B cell (primary cell): ENCODE data around the gene FOXN4. TPM values are rescaled to one million over a fixed set of nuclear protein-coding genes. Genes with fewer than 3 reads are reported as not detected.

Experiments used
- ATAC-seq: fragments of 200-7000 bp; cut with Tn5 transposase; one replicate; pipeline ENCODE4 v1.10.0; 2021; ENCODE audit warnings: low read depth, mild to moderate bottlenecking, moderate number of reproducible peaks, moderate library complexity
- CTCF ChIA-PET: fragments of 350-600 bp; sonication (Branson Sonifier 250); formaldehyde crosslinking; loops from one replicate; lab custom pipeline; 2021; ENCODE audit warnings: antibody characterized with exemption, inconsistent platforms; lab: Charles Lee
- POLR2A ChIA-PET: fragments of 350-600 bp; sonication (Branson Sonifier 250); formaldehyde crosslinking; loops from one replicate; lab custom pipeline; 2021; ENCODE audit warnings: antibody characterized with exemption; lab: Charles Lee
- DNase-seq: peaks from one replicate; pipeline ENCODE4 v3.0.0; 2013
- H2AFZ ChIP-seq: 2 replicates; pipeline ENCODE4 v1.6.1; 2012; ENCODE audit warnings: mild to moderate bottlenecking, low read depth, low read length; ENCODE audit not compliant: insufficient read depth, poor library complexity, severe bottlenecking
- H3K27ac ChIP-seq, 2 donors: 1 replicate in 1 of 2; 2 replicates in 1 of 2; pipeline ENCODE4 v1.5.1; 2012 to 2013; ENCODE audit warnings: low read length in 2 of 2, mild to moderate bottlenecking in 2 of 2, moderate library complexity in 1 of 2
- H3K27me3 ChIP-seq, 4 experiments: fragments of 200-600 bp in 1 of 4; sonication (generic) in 1 of 4; replicated peaks in 1 of 4; 1 replicate in 2 of 4; 2 replicates in 2 of 4; pipeline versions ENCODE4 v1.6.1 to v1.7.0; 2013 to 2016; ENCODE audit warnings: low read length in 3 of 4, mild to moderate bottlenecking in 2 of 4, mixed read lengths in 1 of 4, moderate library complexity in 1 of 4; ENCODE audit not compliant: insufficient read depth in 4 of 4, control insufficient read depth in 3 of 4; ENCODE audit errors: control extremely low read depth in 1 of 4
- H3K36me3 ChIP-seq, 2 experiments: replicated peaks in 1 of 2; 1 replicate in 1 of 2; 2 replicates in 1 of 2; pipeline versions ENCODE4 v1.6.1 to v1.7.1; 2013; ENCODE audit warnings: low read length in 1 of 2; ENCODE audit not compliant: insufficient read depth in 2 of 2, control insufficient read depth in 1 of 2; ENCODE audit errors: control extremely low read depth in 1 of 2, extremely low read depth in 1 of 2
- H3K4me1 ChIP-seq, 2 donors: fragments of 200-600 bp in 1 of 2; sonication (generic) in 1 of 2; 1 replicate in 1 of 2; 2 replicates in 1 of 2; pipeline versions ENCODE4 v1.5.1 to v1.6.1; 2013 to 2017; ENCODE audit warnings: low read length in 2 of 2; ENCODE audit not compliant: control insufficient read depth in 2 of 2, insufficient read depth in 2 of 2
- H3K4me2 ChIP-seq: replicated peaks from 2 replicates; pipeline ENCODE3; 2012; ENCODE audit warnings: mild to moderate bottlenecking, low read depth, low read length; ENCODE audit not compliant: poor library complexity, severe bottlenecking
- H3K4me3 ChIP-seq, 5 experiments: fragments of 200-600 bp in 1 of 5; sonication (generic) in 1 of 5; 1 replicate in 3 of 5; 2 replicates in 2 of 5; pipeline versions ENCODE4 v1.5.1 to v1.7.0; 2011 to 2016; ENCODE audit warnings: low read length in 4 of 5, mild to moderate bottlenecking in 4 of 5, low read depth in 2 of 5, control low read depth in 1 of 5, moderate library complexity in 1 of 5; ENCODE audit not compliant: insufficient read depth in 1 of 5; ENCODE audit errors: control extremely low read depth in 1 of 5, extremely low read depth in 1 of 5
- H3K79me2 ChIP-seq: fragments of 200-600 bp; sonication (generic); one replicate; pipeline ENCODE4 v1.6.0; 2016; ENCODE audit warnings: low read length; ENCODE audit not compliant: control insufficient read depth, insufficient read depth
- H3K9ac ChIP-seq: fragments of 200-600 bp; sonication (generic); 2 replicates; pipeline ENCODE4 v1.6.1; 2017; ENCODE audit warnings: mild to moderate bottlenecking, low read length, moderate library complexity
- H3K9me3 ChIP-seq, 3 donors: one replicate each; pipeline versions ENCODE4 v1.6.1 to v1.7.1; 2013; ENCODE audit warnings: low read length in 2 of 3; ENCODE audit not compliant: control insufficient read depth in 2 of 3, insufficient read depth in 1 of 3; ENCODE audit errors: control extremely low read depth in 1 of 3
- H4K20me1 ChIP-seq: 2 replicates; pipeline ENCODE4 v1.6.0; 2012; ENCODE audit warnings: mild to moderate bottlenecking, low read length; ENCODE audit not compliant: insufficient read depth, control insufficient read depth, poor library complexity, severe bottlenecking
- H3K27ac Mint-ChIP-seq: one replicate; pipeline ENCODE4 v1.8.0; 2021; ENCODE audit warnings: mixed read lengths
- H3K27me3 Mint-ChIP-seq: one replicate; pipeline ENCODE4 v1.8.0; 2021; ENCODE audit warnings: mixed read lengths
- H3K4me1 Mint-ChIP-seq: one replicate; pipeline ENCODE4 v1.8.0; 2021; ENCODE audit warnings: mixed read lengths
- H3K4me3 Mint-ChIP-seq: one replicate; pipeline ENCODE4 v1.8.0; 2021; ENCODE audit warnings: mixed read lengths
- H3K9me3 Mint-ChIP-seq: one replicate; pipeline ENCODE4 v1.8.0; 2022; ENCODE audit warnings: mixed read lengths; ENCODE audit not compliant: insufficient read depth
- EZH2 ChIP-seq: IDR thresholded peaks from 2 replicates; pipeline ENCODE4 v1.6.1; 2012; ENCODE audit warnings: borderline replicate concordance, low read depth, mild to moderate bottlenecking, moderate library complexity, low read length; ENCODE audit not compliant: insufficient read depth, poor library complexity, severe bottlenecking
- WGBS: methylation state at CpG from one replicate; pipeline ENCODE4 v1.1.5; 2013; ENCODE audit warnings: missing lambda C conversion rate; ENCODE audit not compliant: insufficient coverage; 5-methylcytosine and 5-hydroxymethylcytosine counted together
- intact Hi-C: fragments of 100-400 bp; cut with micrococcal nuclease; formaldehyde crosslinking; loops from one replicate; pipeline ENCODE4 v1.10.0; 2022
- polyA plus RNA-seq: library from polyadenylated mRNA; depleted of rRNA; stranded (reverse); fragments of >200 nt; gene quantifications from 2 replicates; pipeline ENCODE4 v1.2.3, GENCODE V29; 2012
- total RNA-seq, 2 donors: library from RNA; stranded (reverse); fragments of 120-200 nt in 1 of 2; gene quantifications; 1 replicate in 1 of 2; 2 replicates in 1 of 2; pipeline versions ENCODE4 v1.2.3 to v1.2.4, GENCODE V29; 2013 to 2022
- TF ChIP-seq, protein P1 (sequence below): fragments of 200-600 bp; IDR thresholded peaks from one replicate; pipeline ENCODE4 v1.8.0; 2022; ENCODE audit warnings: antibody characterized with exemption, mild to moderate bottlenecking

The FOXN4 gene
- total and polyA plus RNA-seq, 2 donors (not counting 1 experiment from before 2014, with no cell fraction given): not detected

DNA sequence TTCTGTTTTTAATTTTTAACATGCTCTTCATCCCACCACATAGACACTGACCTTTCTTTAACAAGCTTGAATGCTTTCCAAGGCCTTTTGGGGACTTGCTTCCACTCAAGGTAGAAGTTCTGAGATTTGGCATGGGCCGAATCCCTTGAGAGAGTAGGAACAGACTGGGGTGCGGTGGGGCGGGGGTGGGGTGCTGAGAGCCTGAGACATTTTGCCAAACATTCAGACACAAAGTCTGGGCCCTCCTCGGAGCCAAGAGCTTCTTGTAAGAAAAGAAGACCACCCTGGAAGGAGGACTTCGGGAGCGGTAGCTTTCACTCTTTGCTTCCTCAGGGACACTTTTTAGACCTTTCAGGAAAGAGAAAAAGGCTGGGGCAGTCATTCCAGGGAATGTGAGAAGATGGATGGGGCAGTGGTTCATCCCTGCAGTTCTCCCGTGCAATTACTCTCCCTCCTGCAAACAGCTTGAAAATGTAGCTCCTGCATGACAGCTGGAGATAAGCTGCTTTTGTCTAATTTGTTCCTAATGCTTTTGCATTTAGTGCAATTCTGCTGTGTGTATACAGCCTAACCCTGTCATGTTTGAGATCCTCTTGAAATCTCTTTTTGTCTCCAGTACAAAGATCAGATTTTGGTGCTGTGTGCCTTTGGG is 22.3 kb upstream of the FOXN4 start:
- H3K27me3 ChIP-seq: no peaks in the 10 kb centered on the region
- H3K36me3 ChIP-seq: no peaks in the 10 kb centered on the region
- no peak overlapping the region for H3K4me3 Mint-ChIP-seq
- intact Hi-C loops: no loop called here
- no peak overlapping the region for H2AFZ ChIP-seq
- H3K4me2 ChIP-seq: no peak overlapping the region
- no peak overlapping the region for H3K27ac Mint-ChIP-seq
- 94% methylated on average over 6 of the region's 7 CpGs for WGBS
- ChIA-PET CTCF (interaction anchor here (0.7 kb wide), 1 partner anchor 262 kb away, joined by 3 read pairs; no protein-coding TSS in a partner anchor), POLR2A (no interaction called here)
- H4K20me1 ChIP-seq: no peaks in the 10 kb centered on the region
- DNase-seq (no peak), ATAC-seq (no peak)
- peaks cover 31% of the 10 kb centered on the region for H3K27me3 Mint-ChIP-seq
- no peaks in the 10 kb centered on the region for H3K9me3 Mint-ChIP-seq
- H3K9ac ChIP-seq: no peak overlapping the region
- H3K4me1 ChIP-seq: no peaks in the 10 kb centered on the region
- H3K4me3 ChIP-seq: no peak overlapping the region
- no peak overlapping the region for H3K27ac ChIP-seq
- H3K79me2 ChIP-seq: no peaks in the 10 kb centered on the region
- TF ChIP-seq EZH2: no peak
- TF ChIP-seq, protein P1, sequence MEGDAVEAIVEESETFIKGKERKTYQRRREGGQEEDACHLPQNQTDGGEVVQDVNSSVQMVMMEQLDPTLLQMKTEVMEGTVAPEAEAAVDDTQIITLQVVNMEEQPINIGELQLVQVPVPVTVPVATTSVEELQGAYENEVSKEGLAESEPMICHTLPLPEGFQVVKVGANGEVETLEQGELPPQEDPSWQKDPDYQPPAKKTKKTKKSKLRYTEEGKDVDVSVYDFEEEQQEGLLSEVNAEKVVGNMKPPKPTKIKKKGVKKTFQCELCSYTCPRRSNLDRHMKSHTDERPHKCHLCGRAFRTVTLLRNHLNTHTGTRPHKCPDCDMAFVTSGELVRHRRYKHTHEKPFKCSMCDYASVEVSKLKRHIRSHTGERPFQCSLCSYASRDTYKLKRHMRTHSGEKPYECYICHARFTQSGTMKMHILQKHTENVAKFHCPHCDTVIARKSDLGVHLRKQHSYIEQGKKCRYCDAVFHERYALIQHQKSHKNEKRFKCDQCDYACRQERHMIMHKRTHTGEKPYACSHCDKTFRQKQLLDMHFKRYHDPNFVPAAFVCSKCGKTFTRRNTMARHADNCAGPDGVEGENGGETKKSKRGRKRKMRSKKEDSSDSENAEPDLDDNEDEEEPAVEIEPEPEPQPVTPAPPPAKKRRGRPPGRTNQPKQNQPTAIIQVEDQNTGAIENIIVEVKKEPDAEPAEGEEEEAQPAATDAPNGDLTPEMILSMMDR: no peak
- H3K9me3 ChIP-seq: peaks cover 0 to 5% (median 0%) of the 10 kb centered on the region in 3 donors
- no peaks in the 10 kb centered on the region for H3K4me1 Mint-ChIP-seq
